Cardiac muscle cell (in vitro differentiated cells and primary cell): ENCODE results near the gene PDK2. TPM values are rescaled to one million over a fixed set of nuclear protein-coding genes. Genes with fewer than 3 reads are reported as not detected.

Experiments
- DNase-seq, 2 donors: peaks; one replicate each; pipeline versions ENCODE4 v3.0.0 to v3.0.0-alpha.2; 2010 to 2017; ENCODE audit warnings: low read depth in 1 of 2, low spot score in 1 of 2
- H3K27ac ChIP-seq: fragments of 200-600 bp; sonication (generic); 2 replicates; pipeline ENCODE4 v1.5.1; 2016
- H3K27me3 ChIP-seq: fragments of 200-600 bp; sonication (generic); 2 replicates; pipeline ENCODE4 v1.6.0; 2016; ENCODE audit warnings: control low read depth
- H3K36me3 ChIP-seq: fragments of 200-600 bp; sonication (generic); 2 replicates; pipeline ENCODE4 v1.5.1; 2016; ENCODE audit warnings: control low read depth
- H3K4me1 ChIP-seq: fragments of 200-600 bp; sonication (generic); 2 replicates; pipeline ENCODE4 v1.8.1; 2017; ENCODE audit warnings: low read depth, mild to moderate bottlenecking, mixed run types
- H3K4me3 ChIP-seq: fragments of 200-600 bp; sonication (generic); 2 replicates; pipeline ENCODE4 v1.5.1; 2016; ENCODE audit warnings: mild to moderate bottlenecking
- H3K9me3 ChIP-seq: fragments of 200-600 bp; sonication (generic); 2 replicates; pipeline ENCODE4 v1.5.1; 2017; ENCODE audit warnings: low read depth, mild to moderate bottlenecking, control low read depth
- polyA plus RNA-seq: library from polyadenylated mRNA; unstranded; fragments of >200 nt; fragmentation: Nextera tagmentation; extraction: Ambion mirVana; gene quantifications from 2 replicates; pipeline ENCODE4 v1.2.1, GENCODE V29; 2016
- total RNA-seq: library from RNA; depleted of rRNA; stranded (reverse); fragments of >200 nt; gene quantifications from 2 replicates; pipeline ENCODE4 v1.2.3, GENCODE V29; 2016
- TF ChIP-seq, protein P1 (sequence below): IDR thresholded peaks from 2 replicates; pipeline ENCODE4 v1.5.1; 2012; ENCODE audit warnings: low read depth, mild to moderate bottlenecking, low read length

Gene PDK2
- total and polyA plus RNA-seq, 2 experiments from 2014 or later = 88.5 to 146 TPM

DNA sequence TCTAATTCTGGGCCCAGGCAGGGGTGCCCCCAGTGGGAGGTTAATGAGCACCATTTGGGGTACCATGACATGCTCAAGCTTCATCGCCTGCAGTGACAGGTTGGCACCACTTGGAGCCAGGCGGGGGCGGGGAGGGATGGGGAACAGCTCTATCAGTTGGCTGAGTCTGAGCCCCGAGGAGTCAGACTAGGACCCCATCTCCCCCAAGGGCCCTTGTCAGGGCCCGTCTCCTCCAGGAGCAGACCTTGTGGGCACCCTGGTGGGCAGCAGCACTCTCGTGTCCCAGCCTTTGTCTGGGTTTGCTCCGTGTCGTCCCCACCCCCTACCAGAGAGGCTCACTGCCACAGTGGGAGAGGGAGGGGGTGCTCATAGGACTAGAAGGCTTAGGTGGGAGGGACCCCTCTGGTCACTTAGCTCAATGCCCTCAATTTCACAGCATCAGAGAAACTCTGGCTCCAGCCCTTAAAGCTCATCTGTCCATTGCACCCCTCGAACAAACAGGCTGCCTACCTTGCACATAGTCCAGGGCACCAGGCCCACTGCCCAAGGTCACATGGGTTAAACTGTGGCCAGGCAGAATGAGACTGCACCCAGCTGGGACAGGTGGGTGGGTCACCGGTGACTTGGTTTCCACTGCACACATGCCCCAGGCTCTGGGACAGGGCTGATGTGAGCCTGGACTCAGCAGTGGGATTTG, 51.2 kb downstream of the PDK2 start:
- H3K4me3 ChIP-seq = no peak overlapping the region
- peaks cover 10% of the 10 kb centered on the region for H3K4me1 ChIP-seq

DNA sequence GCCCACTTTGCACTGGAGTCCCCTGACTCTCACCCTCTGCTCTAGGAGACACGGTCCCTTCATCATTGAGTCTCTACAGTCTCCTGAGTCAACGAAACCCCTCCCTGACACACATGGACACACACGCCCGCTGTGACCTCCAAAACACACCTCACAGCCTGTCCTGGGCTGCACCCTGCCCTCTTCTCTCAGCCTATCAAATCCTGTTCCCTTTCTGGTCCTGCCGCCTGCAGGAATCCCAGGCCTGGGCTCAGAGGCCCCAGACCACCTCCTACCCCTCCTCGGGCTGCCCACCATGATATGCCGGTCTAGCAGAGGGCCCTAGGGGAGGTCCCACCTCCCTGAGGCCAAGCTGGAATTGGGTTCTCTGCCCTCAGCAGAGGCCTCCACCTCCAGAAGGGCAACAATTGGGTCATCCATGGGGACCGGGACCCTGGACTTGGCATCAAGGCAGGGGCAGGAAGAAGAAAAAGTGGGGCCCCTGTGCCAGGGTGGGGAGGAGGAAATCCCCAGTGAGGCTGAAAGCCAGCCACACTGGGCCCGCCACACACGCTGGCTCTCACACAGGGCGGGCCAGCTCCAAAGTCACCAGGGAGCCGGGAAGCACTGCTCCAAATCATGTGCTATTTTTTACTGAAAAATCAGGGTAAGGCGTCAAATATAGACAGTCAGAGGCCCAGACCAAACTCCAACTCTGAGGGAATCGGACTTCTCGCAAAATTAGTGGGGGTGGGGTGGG, 51.9 kb downstream of the PDK2 start:
- no peak for DNase-seq
- Histone ChIP-seq H3K9me3 (no peaks in the 10 kb centered on the region), H3K4me1 (peaks cover 10% of the 10 kb centered on the region), H3K27me3 (no peaks in the 10 kb centered on the region), H3K4me3 (peak overlapping the region; percentile 88), H3K27ac (no peak overlapping the region), H3K36me3 (peaks cover 20% of the 10 kb centered on the region)
- TF ChIP-seq, protein P1, sequence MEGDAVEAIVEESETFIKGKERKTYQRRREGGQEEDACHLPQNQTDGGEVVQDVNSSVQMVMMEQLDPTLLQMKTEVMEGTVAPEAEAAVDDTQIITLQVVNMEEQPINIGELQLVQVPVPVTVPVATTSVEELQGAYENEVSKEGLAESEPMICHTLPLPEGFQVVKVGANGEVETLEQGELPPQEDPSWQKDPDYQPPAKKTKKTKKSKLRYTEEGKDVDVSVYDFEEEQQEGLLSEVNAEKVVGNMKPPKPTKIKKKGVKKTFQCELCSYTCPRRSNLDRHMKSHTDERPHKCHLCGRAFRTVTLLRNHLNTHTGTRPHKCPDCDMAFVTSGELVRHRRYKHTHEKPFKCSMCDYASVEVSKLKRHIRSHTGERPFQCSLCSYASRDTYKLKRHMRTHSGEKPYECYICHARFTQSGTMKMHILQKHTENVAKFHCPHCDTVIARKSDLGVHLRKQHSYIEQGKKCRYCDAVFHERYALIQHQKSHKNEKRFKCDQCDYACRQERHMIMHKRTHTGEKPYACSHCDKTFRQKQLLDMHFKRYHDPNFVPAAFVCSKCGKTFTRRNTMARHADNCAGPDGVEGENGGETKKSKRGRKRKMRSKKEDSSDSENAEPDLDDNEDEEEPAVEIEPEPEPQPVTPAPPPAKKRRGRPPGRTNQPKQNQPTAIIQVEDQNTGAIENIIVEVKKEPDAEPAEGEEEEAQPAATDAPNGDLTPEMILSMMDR = no peak

More for the DNA sequence above, 51.2 kb downstream of the PDK2 start:
- TF ChIP-seq, protein P1 = no peak
- no peak for DNase-seq
- Histone ChIP-seq H3K9me3 (no peaks in the 10 kb centered on the region), H3K27ac (no peak overlapping the region), H3K36me3 (peaks cover 20% of the 10 kb centered on the region), H3K27me3 (no peaks in the 10 kb centered on the region)

DNA sequence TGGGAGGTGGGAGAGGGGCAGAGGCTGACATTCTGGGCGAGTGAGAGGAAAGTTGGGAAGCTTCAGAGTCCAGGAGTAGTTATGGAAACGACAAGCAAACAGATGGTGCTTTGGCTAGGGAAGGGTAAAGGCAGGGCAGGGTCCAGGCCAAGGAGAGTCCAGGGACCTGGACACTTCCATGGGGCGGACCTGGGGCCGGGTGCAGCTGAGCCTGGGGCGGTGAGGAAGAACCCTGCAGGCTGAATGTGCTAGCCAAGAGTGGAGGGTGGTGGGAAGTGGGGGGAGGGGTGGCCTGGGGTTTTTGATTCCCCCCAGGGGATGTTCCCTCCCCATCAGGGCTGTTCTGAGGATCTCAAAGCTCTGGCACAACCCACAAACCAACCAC, 52.7 kb downstream of the PDK2 start:
- Histone ChIP-seq H3K27me3 (no peaks in the 10 kb centered on the region), H3K4me1 (peaks cover 16% of the 10 kb centered on the region), H3K36me3 (peaks cover 17% of the 10 kb centered on the region), H3K4me3 (peak overlapping the region; percentile 88), H3K9me3 (no peaks in the 10 kb centered on the region), H3K27ac (no peak overlapping the region)
- TF ChIP-seq, protein P1 = no peak
- peak in 1 of 2 donors; percentile 56 for DNase-seq

DNA sequence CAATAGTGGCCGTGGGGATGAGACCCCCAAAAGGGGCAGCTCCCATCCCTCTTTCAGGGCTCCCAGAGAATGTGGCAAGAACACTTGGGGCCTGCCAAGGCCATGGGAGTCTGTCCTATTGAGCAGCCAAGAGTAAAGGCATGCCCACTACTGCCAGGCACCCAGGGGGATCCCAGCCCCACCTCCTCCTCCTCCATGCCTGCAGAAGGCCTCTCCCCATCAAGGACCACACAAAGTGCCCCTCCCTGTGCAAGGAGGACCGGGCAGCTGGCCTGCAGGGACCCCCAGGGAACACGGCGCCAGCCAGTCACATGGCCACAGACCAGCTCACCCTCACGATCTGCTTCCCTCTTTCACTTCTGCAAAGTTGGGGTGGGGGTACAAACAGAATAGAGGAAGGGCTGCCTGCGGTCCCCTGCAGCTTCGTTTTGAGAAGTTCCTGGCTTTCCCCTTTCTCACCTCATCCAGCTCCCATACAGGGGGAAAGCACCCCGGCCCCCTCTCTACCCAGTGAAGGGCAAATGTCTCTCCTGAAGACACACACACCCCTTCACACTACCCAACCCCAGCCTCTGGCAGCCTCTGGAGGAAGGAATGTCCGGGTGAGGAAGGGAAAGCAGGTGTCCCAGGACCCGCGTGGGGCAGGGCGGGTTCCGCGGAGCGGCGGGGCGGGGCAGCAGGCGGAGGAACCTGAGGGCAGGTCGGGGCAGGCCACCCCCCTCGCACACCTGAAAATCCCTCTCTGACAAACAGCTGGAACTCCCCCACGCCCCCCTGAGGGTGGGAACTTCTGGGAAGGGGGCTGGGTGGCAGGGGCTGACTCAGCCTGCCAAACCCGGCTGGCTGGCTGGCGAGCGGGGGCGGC, 53.3 kb downstream of the PDK2 start:
- Histone ChIP-seq H3K4me1 (peaks cover 16% of the 10 kb centered on the region), H3K27me3 (no peaks in the 10 kb centered on the region), H3K36me3 (peaks cover 13% of the 10 kb centered on the region), H3K9me3 (no peaks in the 10 kb centered on the region), H3K4me3 (peak overlapping the region; percentile 88), H3K27ac (no peak overlapping the region)
- TF ChIP-seq, protein P1 = peak; percentile 35
- DNase-seq = peak in 1 of 2 donors; percentile 47

DNA sequence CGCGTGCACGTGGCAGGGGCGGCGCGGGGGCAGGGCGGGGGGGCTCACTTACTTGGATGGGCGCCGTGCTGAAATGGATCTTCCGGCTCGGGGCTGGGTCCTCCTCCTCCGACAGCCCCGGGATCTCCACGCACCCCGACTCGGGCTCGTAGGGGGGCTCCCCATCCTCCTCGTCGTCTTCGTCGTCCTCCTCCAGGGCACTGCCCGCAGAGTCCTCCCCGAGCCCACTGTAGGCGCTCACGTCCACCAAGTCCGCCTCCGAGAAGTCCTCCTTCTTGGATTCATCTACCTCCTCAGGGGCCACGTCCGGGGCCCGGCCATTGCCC, 53.9 kb downstream of the PDK2 start:
- no peaks in the 10 kb centered on the region for H3K9me3 ChIP-seq
- DNase-seq = no peak
- H3K27ac ChIP-seq = no peak overlapping the region
- peak overlapping the region; percentile 88 for H3K4me3 ChIP-seq
- H3K36me3 ChIP-seq = peaks cover 8% of the 10 kb centered on the region
- peaks cover 16% of the 10 kb centered on the region for H3K4me1 ChIP-seq
- H3K27me3 ChIP-seq = no peaks in the 10 kb centered on the region
- TF ChIP-seq, protein P1 = no peak
